Pulmonary artery endothelial cell (primary cell): ENCODE data around the gene STAT2. TPM values are rescaled to one million over a fixed set of nuclear protein-coding genes. Genes with fewer than 3 reads are reported as not detected.
"Not testable (repeated sequence)": the region's sequence is repeated elsewhere in the genome, so short reads cannot be mapped to it uniquely, and the experiment has no call there.

Source experiments
- DNase-seq: peaks from one replicate; pipeline ENCODE4 v3.0.0-alpha.2; 2011; ENCODE audit warnings: low read depth, low spot score
- total RNA-seq: library from RNA; depleted of rRNA; stranded (reverse); fragments of >200 nt; gene quantifications from 2 replicates; pipeline ENCODE4 v1.2.3, GENCODE V29; 2014

The STAT2 gene
- total RNA-seq, 1 donor from 2014 or later: 54.6 TPM

DNA sequence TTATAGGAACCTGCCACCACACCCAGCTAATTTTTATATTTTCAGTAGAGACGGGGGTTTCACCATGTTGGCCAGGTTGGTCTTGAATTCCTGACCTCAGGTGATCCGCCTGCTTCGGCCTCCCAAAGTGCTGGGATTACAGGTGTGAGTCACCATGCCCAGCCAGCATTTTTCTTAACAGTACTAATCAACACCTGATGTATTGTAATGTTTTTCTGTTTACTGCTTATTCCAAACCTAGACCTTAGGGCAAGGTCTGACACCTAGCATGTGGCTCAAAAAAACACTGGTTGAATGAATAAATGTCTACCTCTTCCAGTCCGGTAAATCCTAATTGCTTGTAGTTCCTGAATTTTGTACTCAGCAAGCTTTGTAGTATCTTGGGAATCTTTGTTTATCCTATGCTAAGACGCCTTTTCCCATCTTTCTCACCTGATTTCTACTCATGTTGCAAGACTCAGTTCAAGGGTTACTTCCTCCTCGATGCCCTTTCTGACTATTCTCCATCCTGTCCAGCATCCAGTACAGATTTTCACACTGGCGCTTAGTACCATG, 28.9 kb downstream of the STAT2 start:
- no peak for DNase-seq

DNA sequence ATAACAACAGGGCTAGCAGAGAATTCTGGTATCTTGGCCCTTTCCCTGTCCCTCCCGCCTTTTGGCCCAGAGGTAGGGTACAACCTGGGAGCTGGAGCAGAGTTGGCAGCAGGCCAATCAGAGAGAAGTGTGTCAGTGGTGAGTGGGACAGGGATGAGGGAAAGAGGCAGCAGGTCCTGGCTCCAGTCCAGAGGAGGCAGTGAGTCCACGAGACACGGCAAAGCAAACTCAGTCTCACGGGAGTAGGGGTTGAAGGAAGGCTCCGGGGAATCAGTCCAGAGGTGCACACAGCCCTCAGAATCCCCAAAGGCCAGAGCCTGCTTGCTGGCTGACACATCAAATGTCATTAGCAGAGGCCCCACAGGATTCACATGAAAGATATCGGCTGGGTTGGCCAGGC, 33.4 kb downstream of the STAT2 start:
- DNase-seq: no peak

DNA sequence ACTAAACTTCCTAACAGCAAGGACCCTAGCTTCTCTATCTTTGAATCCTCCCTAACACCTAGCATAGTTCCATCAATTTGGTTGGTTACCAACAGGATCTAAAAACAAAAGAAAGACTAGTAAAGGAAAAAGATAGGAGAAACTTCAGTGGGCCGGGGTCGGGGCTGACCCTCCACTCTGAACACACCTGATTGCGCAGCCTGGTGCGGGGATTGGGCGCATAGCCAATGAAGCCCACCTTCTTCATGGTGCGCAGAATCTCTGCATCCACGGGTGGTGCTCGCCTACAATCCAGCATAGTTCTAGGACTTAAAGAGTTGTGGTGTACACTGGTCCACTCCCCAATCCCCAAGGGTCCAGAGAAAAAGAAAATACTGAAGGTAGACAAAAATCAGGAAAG, 33.8 kb downstream of the STAT2 start:
- DNase-seq: no peak

DNA sequence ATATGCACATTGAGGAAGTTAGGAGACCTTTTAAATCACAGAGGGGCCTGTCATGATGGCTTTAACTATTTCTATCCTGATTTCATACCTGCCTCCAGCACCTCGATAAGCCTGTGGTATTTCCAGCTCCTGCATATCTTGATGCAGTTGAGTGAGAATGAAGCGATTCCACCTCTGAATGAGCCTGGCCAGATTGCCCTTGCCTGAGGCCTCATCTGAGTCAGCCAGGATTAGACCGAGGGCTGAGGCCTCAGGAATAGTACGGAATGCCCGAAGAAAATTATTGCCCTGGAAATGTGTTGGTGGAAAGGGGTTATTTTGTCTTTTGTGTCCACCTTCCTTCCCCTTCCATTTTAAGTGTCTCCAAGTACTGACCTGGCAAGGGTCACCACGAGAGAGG, 35.7 kb downstream of the STAT2 start:
- no peak for DNase-seq

DNA sequence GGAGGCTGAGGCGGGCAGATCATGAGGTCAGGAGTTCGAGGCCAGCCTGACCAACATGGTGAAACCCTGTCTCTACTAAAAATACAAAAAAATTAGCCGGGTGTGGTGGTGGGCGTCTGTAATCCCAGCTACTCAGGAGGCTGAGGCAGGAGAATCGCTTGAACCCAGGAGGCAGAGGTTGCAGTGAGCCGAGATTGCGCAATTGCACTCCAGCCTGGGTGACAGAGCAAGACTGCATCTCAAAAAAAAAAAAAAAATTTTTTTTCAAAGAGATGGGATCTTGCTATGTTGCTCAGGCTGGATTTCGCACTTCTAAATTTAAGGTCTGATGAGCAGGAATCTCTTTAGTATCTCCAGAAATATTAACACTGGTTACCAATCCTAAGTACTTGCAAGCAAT, 38.3 kb downstream of the STAT2 start:
- DNase-seq: not testable (repeated sequence)

DNA sequence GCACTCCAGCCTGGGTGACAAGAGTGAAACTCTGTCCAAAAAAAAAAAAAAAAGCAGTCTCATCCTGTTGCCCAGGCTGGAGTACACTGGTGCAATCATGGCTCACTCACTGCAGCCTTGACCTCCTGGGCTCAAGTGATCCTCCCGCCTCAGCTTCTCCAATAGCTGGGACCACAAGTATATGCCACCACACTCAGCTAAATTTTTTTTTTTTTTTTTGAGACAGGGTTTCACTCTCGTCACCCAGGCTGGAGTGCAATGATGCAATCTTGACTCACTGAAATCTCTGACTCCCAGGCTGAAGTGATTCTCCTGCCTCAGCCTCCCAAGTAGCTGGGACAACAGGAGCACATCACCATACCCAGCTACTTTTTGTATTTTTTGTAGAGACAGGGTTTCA, 38.9 kb downstream of the STAT2 start:
- DNase-seq: no peak

DNA sequence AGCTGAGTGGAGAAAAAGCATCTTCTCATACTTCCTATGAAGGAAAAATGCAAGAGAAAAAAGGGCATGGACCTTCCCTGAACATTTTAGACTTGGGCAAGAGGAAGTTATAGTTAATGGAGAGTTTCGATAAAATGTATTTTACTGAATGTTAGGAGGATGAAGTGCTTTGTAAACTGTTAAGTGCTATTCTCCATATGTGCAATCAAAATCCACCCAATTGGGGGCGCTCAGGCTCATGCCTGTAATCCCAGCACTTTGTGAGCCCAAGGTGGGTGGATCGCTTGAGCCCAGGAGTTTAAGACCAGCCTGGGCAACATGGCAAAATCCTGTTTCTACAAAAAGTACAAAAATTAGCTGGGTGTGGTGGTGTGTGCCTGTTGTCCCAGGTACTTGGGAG, 42.2 kb downstream of the STAT2 start:
- no peak for DNase-seq

DNA sequence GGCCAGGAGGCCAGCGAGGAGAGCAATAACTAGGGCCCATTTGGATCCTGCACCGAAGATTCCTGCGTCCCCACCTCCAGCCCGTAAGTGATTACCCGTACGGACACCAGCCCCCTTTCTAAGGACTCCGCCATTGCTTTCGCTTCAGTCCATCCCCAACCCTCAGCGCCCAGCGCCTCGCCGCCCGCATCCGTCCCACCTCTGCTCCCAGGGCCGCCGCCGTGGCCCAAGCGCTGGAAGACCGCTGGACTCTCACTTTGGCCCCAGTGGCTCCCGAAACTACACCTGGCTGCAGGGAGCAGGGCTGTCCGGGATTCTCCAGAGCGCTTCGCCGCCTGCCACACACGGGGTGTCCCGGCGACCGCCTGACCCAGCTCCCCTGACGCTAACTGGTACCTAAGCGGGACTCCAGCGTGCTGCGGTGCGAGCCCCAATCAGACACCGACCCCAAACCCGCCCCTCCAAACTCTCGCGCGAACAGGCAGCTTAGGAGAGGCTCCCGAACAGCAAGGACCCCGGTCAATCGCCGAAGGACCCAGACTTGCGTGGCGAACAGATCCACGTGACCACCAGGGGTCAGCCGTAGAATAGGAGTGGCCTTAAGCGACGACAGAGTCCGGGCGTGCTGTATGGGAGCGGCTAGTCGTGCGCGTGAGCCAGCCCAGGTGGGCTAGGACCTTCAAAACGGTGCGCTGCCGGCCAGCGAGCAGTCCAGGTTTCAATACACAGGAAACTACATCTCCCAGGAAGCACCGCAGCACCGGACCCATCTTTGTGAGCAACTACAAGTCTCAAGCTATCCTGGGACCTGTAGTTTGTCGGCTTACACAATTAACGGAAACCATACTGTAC, 44.1 kb downstream of the STAT2 start, which contains the start of gene CNPY2:
CNPY2 (minus strand) TSS at position 367 of the 852 bp plus-strand sequence. CDS start 771 bp downstream, outside the sequence.
- peak; percentile 90 for DNase-seq

DNA sequence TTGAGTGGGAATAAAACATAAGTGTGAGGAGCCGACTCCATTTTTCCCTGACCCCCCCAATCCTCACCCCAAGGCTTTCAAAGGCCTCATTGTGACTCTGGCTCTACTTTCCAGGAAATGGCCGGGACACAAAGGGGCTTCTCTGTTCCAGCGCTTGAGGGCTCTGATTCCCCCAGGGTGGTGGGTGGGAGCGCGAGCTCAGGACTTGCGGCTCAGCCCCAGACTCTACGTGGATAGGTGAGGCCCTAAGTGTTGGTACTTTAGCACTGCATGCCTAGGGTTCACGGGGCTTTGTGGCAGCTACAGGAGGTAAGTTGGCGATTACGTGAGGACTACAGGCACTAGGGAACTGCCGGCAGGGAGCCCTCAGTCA, 44.7 kb downstream of the STAT2 start:
- no peak for DNase-seq

DNA sequence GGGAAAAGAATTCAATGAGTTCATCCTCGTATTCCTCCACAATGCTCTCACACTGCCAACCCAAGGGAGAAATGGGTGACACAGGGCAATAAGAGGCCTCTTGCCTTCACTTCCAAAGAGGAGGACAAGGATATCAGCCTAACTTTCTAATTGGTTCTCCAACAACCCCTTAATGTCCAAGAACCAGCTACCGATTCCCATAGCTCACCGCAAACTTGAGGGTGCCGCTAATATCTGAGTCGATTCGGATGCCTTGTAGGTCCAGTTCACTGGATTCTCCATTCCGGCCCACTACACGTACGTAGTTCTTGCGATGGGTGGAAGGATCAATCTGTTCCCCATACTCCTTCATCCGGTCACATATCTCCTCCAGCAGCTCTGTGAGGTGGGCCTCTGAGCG, 48.9 kb downstream of the STAT2 start:
- DNase-seq: no peak

DNA sequence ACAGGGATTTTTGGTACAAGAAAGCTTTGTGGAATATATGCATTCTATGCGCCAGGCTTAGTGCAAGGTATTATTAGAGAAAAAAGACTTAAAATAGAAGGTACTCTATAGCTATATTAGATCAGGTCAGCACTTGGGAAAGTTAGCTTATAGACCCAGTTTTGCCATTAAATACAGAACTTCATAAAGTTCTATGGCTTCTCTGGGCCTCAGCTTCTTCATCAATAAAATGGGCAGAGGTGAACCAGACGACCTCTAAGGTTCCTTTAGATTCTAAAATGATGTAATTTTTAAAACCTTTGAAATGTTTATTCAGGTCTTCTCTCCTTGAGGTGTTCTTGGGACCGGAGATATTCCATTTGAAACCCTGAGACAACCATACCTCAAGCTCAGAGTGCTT, 51.2 kb downstream of the STAT2 start:
- DNase-seq: no peak

DNA sequence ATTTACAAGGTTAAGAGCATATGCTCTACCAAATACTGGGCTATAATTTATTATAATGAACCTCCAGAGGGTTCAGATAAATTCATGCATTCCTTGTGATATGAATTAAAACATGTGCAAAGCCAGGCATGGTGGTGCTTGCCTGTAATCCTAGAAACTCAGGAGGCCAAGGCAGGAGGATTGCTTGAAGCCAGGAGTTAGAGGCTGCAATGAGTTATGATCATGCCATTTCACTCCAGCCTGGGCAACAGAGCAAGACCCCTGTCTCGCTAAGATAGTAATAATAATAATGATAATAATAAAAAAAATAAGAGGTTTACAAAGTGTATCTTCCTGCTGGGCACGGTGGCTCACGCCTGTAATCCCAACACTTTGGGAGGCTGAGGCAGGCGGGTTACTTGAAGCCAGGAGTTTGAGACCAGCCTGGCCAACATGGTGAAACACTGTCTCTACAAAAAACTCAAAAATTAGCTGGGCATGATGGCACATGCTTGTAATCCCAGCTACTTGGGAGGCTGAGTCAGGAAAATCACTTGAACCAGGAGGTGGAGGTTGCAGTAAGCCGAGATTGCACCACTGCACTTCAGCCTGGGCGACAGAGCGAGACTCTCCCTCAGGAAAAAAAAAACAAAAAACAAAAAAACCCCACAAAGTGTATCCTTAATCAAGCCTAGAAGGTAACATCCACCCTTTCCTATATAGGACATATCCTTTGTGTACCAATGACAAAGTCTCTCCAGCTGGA, 52.5 kb downstream of the STAT2 start:
- DNase-seq: no peak

DNA sequence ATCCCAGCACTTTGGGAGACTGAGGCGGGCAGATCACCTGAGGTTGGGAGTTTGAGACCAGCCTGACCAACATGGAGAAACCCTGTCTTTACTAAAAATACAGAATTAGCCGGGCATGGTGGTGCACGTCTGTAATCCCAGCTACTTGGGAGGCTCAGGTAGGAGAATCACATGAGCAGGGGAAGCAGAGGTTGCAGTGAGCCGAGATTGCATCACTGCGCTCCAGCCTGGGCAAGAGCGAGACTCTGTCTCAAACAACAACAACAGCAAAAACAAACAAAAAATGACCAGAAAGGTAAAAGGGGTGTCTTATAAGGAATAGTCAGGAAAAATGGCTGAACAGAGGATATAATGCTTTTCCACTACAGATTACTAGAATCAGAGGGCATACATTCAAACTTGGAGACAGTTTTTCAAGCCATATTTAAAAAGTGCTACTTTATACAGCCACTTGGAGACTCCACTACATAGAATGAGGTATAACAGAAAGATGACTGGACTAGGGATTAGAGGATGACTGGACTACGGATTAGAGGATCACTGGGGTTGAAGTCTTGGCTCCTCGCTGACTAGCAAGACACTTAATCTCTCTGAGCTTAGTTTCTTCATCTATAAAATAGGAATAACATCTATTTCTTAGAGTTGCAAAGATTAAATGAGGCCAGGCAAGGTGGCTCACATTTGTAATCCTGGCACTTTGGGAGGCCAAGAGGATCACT, 54.9 kb downstream of the STAT2 start:
- DNase-seq: no peak

DNA sequence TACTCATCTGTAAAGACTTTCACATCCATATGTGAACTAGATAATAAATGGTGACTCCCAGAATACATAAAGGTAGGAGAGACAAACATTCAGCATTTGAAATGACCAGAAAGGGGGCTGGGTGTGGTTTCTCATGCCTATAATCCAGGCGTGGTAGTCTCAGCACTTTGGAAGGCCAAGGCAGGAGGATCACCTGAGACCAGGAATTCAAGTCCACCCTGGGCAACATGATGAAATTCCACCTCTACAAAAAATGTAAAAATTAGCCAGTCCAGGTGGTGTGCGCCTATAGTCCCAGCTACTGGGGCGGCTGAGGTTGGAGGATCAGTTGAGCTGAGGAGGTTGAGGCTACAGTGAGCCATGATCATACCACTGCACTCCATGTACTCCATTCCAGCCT, 55.6 kb downstream of the STAT2 start:
- DNase-seq: no peak

DNA sequence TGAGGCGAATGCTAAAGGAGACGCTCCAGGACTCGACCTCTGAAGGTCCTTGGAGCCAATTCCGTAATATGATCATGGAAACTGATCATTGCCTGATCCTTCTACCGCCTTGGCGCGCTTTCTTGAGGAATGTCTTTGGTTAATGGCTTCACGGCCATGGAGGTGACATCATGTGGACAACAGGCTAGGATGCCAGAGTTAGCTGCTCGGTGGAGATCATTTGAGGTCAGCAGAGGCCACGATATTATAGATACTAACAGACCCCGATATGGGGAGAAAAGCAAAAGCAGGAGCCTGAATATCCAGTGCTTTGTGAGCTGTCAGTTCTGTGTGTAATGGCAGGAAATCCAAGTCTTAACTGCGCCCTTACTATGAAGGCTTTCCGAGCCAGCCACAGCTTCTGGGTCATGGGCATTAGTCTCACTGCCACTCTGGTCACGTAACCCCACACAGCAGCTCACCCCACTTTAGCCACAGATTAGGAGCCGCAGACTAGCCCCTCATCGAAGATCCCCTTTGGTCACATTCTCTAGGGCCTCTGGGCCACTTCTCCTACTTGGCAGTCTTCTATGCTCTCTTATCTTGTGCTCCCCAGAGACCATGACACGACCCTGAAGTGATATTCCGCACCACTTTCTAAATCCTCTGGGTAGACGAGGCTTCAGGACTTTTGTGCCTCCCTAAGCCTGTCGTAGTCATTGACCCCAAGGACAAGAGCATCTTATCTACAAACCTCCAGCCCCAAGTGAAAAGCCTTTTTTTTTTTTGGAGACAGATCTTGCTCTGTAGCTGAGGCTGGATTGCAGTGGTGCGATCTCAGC, 59.1 kb downstream of the STAT2 start:
- DNase-seq: no peak

DNA sequence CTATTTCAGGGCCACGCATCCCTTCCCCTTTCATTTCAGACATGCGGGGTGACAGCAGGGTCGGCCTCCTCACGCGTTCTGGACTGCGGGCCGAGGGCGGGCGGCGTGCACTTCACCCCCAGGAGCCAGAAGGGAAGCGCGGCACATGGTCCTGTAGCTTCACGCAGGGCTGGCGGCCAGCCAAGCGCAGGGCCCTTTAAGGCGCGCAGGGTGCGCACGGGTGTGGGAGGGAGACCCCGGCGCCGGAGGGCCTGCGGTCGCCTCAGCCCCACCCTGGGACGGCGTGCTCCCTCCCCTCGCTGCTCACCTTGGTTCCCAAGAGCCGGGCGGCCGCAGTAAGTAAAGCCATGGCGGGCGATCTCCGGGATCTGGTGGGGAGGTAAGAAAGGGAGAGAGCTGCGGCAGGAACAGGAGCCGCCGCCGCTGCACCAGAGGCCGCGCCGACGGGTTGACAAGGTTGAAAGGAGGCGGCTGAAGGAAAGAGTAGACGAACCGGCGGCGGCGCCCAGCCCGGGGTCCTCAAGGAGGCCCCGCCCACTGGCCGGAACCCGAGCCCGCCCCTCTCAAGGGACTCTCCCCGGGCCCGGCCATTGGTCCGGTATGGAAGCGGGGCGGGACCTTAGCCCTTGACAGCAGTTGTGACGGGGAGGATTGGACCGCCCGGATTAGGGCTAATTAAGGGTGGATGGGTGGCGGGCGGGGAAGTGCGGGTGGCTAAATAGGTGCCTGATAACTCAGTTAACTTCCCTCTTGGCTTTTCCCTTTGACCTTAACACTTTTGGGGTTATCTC, 59.9 kb downstream of the STAT2 start, which contains the start of gene CS:
CS (minus strand) TSS at position 478 of the 791 bp plus-strand sequence; CDS start at position 349, 129 bp downstream.
- DNase-seq: peak; percentile 88

DNA sequence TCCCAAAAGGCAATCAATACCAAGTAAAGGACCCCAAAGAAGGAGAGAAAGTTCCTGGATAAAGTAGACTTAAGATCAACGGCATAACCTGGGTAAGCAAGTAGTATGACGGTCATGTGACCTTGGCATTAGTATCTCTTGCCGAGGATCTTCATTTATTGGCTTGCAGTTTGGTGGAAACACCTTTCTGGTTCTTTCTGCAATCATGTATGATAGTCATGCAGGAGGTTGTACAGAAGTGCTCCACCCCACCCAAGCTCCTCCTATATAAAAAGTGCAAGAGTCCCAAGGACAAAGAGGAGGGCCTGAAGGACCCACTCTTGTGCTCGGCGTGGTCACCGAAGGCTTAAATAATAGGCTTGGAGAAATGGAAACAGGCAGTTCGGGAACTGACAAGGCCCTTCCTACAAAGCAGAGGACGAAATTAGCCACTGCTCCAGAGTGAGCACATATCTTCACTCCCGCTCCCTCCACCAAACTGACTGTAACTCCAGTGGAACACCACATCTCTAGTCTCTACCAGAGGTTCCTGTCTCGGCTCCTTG, 60.5 kb downstream of the STAT2 start:
- no peak for DNase-seq

DNA sequence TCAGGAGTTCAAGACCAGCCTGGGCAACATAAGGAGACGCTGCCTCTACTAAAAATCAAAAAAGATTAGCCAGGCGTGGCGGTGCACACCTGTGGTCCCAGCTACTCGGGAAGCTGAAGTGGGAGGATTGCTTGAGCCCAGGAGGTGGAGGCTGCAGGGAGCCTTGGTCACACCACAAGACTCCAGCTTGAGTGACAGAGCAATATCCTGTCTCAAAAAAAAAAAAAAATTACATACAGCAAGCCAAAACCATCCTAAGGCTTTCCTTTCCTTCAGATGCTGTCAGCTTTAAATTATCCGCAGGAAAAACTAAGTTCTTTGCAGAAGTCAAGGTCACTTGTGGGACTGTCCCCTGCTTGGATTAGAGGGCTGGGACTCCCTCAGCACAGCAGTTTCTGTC, 61.1 kb downstream of the STAT2 start:
- no peak for DNase-seq

DNA sequence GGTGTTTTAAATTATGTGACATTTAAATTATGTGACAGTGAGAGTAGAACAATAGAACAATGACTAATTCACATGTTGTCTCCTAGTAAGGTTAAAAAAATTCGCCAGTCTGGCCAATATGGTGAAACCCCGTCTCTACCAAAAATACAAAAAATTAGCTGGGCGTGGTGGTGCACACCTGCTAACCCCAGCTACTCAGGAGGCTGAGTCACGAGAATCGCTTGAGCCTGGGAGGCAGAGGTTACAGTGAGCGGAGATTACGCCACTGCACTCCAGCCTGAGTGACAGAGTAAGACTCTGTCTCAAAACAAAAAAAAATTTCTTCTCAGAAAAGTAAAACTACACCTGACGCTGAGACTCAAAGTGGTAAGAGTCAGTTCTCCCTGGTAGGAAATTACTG, 62.5 kb downstream of the STAT2 start:
- no peak for DNase-seq

DNA sequence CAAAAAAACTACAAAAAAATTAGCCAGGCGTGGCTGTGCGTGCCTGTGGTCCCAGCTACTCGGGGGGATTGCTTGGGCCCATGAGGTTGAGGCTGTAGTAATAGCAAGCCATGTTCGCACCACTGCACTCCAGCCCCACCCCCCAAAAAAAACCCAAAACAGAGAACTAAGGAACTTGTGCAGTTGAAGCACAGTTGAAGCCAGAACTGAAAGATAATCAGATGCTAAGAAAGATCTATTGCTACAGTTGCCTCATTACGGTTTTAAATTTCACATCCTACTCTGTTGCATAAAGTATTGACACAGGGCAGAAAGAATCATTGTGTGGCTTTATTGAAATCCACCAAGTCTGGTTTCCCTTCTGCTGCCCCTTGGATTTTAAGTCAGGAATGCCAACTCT, 63.6 kb downstream of the STAT2 start:
- DNase-seq: no peak
